ENCODE data around the gene BTAF1. TPM values are rescaled to one million over a fixed set of nuclear protein-coding genes. Genes with fewer than 3 reads are reported as not detected.

Gene BTAF1
- total RNA-seq, 1 donor from 2014 or later: 42.2 TPM

GRCh38 chr10:91897421-91897820 lies 26.1 kb upstream of the BTAF1 start:
- H3K4me1 Mint-ChIP-seq (ENCODE audit: low read depth, unreplicated experiment): no peaks in the 10 kb centered on the region
- no peak overlapping the region for H3K4me3 Mint-ChIP-seq (ENCODE audit: unreplicated experiment)
- H3K36me3 Mint-ChIP-seq (ENCODE audit: unreplicated experiment): peaks cover 4% of the 10 kb centered on the region
- TF ChIP-seq CTCF (IDR thresholded peaks at IDR 0.05; ENCODE audit: partially characterized antibody, unreplicated experiment): no peak
- H3K27ac Mint-ChIP-seq (ENCODE audit: unreplicated experiment): no peak overlapping the region
- no peaks in the 10 kb centered on the region for H3K9me3 Mint-ChIP-seq (ENCODE audit: unreplicated experiment)
- H3K27me3 Mint-ChIP-seq (ENCODE audit: unreplicated experiment): no peaks in the 10 kb centered on the region
- no peak for DNase-seq

GRCh38 chr10:91901784-91902677 lies 21.5 kb upstream of the BTAF1 start:
- TF ChIP-seq CTCF (IDR thresholded peaks at IDR 0.05; ENCODE audit: partially characterized antibody, unreplicated experiment): no peak
- Mint-ChIP-seq H3K36me3 (ENCODE audit: unreplicated experiment) (no peaks in the 10 kb centered on the region), H3K9me3 (ENCODE audit: unreplicated experiment) (no peaks in the 10 kb centered on the region), H3K4me3 (ENCODE audit: unreplicated experiment) (no peak overlapping the region), H3K27ac (ENCODE audit: unreplicated experiment) (no peak overlapping the region), H3K4me1 (ENCODE audit: low read depth, unreplicated experiment) (no peaks in the 10 kb centered on the region), H3K27me3 (ENCODE audit: unreplicated experiment) (no peaks in the 10 kb centered on the region)
- no peak for DNase-seq

- H3K36me3 Mint-ChIP-seq (ENCODE audit: unreplicated experiment): no peaks in the 10 kb centered on the region
- peak overlapping the region; percentile 93 for H3K4me3 Mint-ChIP-seq (ENCODE audit: unreplicated experiment)
- H3K27ac Mint-ChIP-seq (ENCODE audit: unreplicated experiment): no peak overlapping the region
- no peak for DNase-seq
- H3K9me3 Mint-ChIP-seq (ENCODE audit: unreplicated experiment): peaks cover 10% of the 10 kb centered on the region
- peaks cover 5% of the 10 kb centered on the region for H3K4me1 Mint-ChIP-seq (ENCODE audit: low read depth, unreplicated experiment)
- TF ChIP-seq CTCF (IDR thresholded peaks at IDR 0.05; ENCODE audit: partially characterized antibody, unreplicated experiment): no peak
- peaks cover 12% of the 10 kb centered on the region for H3K27me3 Mint-ChIP-seq (ENCODE audit: unreplicated experiment)
These were observed 16.5 kb upstream of the BTAF1 start for GRCh38 chr10:91907033-91907594.

- Mint-ChIP-seq H3K9me3 (ENCODE audit: unreplicated experiment) (peaks cover 10% of the 10 kb centered on the region), H3K36me3 (ENCODE audit: unreplicated experiment) (no peaks in the 10 kb centered on the region), H3K27ac (ENCODE audit: unreplicated experiment) (peak overlapping the region; percentile 78), H3K4me1 (ENCODE audit: low read depth, unreplicated experiment) (peaks cover 5% of the 10 kb centered on the region), H3K4me3 (ENCODE audit: unreplicated experiment) (peak overlapping the region; percentile 93), H3K27me3 (ENCODE audit: unreplicated experiment) (peaks cover 12% of the 10 kb centered on the region)
- TF ChIP-seq CTCF (IDR thresholded peaks at IDR 0.05; ENCODE audit: partially characterized antibody, unreplicated experiment): no peak
- DNase-seq: no peak
These were observed 15.6 kb upstream of the BTAF1 start for GRCh38 chr10:91907914-91908336.
